ENCODE data around the gene SIK3.

DNA sequence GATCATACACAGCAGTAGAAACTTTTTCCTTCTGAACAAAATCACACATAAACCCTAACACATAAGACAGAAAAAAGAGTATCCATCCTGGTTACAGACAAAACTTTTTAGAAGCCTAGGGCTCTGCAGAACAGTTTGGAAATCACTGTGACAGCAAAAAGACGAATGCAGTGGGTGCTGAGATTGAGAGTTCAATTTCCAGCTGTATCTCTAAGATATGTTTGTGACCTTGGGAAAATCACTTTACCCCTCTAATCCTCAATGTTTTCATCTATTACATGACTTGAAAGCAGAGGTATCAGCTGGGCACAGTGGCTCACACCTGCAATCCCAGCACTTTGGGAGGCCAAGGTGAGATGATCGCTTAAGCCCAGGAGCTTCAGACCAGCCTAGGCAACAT, 128.5 kb downstream of the SIK3 start:
- TF ChIP-seq, protein P1, sequence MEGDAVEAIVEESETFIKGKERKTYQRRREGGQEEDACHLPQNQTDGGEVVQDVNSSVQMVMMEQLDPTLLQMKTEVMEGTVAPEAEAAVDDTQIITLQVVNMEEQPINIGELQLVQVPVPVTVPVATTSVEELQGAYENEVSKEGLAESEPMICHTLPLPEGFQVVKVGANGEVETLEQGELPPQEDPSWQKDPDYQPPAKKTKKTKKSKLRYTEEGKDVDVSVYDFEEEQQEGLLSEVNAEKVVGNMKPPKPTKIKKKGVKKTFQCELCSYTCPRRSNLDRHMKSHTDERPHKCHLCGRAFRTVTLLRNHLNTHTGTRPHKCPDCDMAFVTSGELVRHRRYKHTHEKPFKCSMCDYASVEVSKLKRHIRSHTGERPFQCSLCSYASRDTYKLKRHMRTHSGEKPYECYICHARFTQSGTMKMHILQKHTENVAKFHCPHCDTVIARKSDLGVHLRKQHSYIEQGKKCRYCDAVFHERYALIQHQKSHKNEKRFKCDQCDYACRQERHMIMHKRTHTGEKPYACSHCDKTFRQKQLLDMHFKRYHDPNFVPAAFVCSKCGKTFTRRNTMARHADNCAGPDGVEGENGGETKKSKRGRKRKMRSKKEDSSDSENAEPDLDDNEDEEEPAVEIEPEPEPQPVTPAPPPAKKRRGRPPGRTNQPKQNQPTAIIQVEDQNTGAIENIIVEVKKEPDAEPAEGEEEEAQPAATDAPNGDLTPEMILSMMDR (conservative IDR thresholded peaks at IDR 0.05; ENCODE audit: low read depth, low read length), result no peak
- TF ChIP-seq EZH2phosphoT487 (IDR thresholded peaks at IDR 0.05; ENCODE audit: borderline replicate concordance, low read length), result no peak
